H1 (cell line): ENCODE results near the gene HOXB6. TPM values are rescaled to one million over a fixed set of nuclear protein-coding genes. Genes with fewer than 3 reads are reported as not detected.

Experiments used
- CTCF ChIA-PET: fragments of 300-600 bp; sonication (Branson Sonifier 250); formaldehyde crosslinking; loops from one replicate; lab custom pipeline; 2021; ENCODE audit not compliant: partially characterized antibody; lab: Charles Lee
- POLR2A ChIA-PET: fragments of 300-600 bp; sonication (Branson Sonifier 250); formaldehyde crosslinking; loops from one replicate; lab custom pipeline; 2021; ENCODE audit warnings: inconsistent platforms; ENCODE audit not compliant: partially characterized antibody; lab: Charles Lee
- DNase-seq, 2 experiments: peaks; one replicate each; pipeline versions ENCODE4 v3.0.0 to v3.0.0-alpha.2; 2010 to 2022; ENCODE audit warnings: low spot score in 2 of 2, low read depth in 1 of 2, mixed read lengths in 1 of 2
- FAIRE-seq: peaks from 2 replicates; lab custom pipeline; 2011; peaks lifted over from hg19 to GRCh38; lab: Jason Lieb, UNC
- H2AFZ ChIP-seq: 2 replicates; pipeline ENCODE4 v1.8.1; 2012; ENCODE audit warnings: low read length, inconsistent platforms
- H2AK5ac ChIP-seq: 2 replicates; pipeline ENCODE4 v1.6.1; 2013; ENCODE audit warnings: low read depth, low read length
- H2BK120ac ChIP-seq: replicated peaks from 2 replicates; pipeline ENCODE3; 2013; ENCODE audit warnings: low read depth, low read length, inconsistent platforms
- H2BK12ac ChIP-seq: 2 replicates; pipeline ENCODE4 v1.6.1; 2013; ENCODE audit warnings: low read depth, low read length
- H2BK15ac ChIP-seq: 2 replicates; pipeline ENCODE4 v1.6.1; 2013; ENCODE audit warnings: low read length
- H2BK20ac ChIP-seq: 2 replicates; pipeline ENCODE4 v1.6.1; 2013; ENCODE audit warnings: low read length
- H2BK5ac ChIP-seq: 2 replicates; pipeline ENCODE4 v1.6.1; 2013; ENCODE audit warnings: low read depth, low read length
- H3K14ac ChIP-seq: 2 replicates; pipeline ENCODE4 v1.6.1; 2013; ENCODE audit warnings: inconsistent platforms; ENCODE audit not compliant: insufficient read length
- H3K18ac ChIP-seq: 2 replicates; pipeline ENCODE4 v1.6.1; 2013; ENCODE audit warnings: low read length; ENCODE audit errors: extremely low read depth
- H3K23ac ChIP-seq: 2 replicates; pipeline ENCODE4 v1.6.1; 2013; ENCODE audit warnings: inconsistent platforms; ENCODE audit not compliant: insufficient read length
- H3K23me2 ChIP-seq: 2 replicates; pipeline ENCODE4 v1.6.1; 2013; ENCODE audit warnings: low read depth, low read length
- H3K27ac ChIP-seq: 2 replicates; pipeline ENCODE4 v1.6.1; 2011; ENCODE audit warnings: low read depth, low read length, inconsistent platforms
- H3K27me3 ChIP-seq, 4 experiments: replicated peaks in 1 of 4; 1 replicate in 1 of 4; 2 replicates in 3 of 4; pipeline versions ENCODE4 v1.6.1 to v1.8.1; 2011 to 2013; ENCODE audit warnings: low read length in 3 of 4, mild to moderate bottlenecking in 3 of 4, inconsistent platforms in 2 of 4, mixed read lengths in 2 of 4, moderate library complexity in 1 of 4; ENCODE audit not compliant: control insufficient read depth in 3 of 4, insufficient read depth in 3 of 4; ENCODE audit errors: extremely low read depth in 1 of 4
- H3K36me3 ChIP-seq, 4 experiments: 2 replicates each; pipeline versions ENCODE4 v1.6.1 to v1.8.1; 2011 to 2013; ENCODE audit warnings: mild to moderate bottlenecking in 4 of 4, low read length in 3 of 4, moderate library complexity in 2 of 4, control low read depth in 1 of 4, inconsistent platforms in 1 of 4; ENCODE audit not compliant: insufficient read depth in 4 of 4, control insufficient read depth in 2 of 4
- H3K4ac ChIP-seq: replicated peaks from 2 replicates; pipeline ENCODE3; 2013; ENCODE audit warnings: low read length, low read depth, mixed read lengths, inconsistent platforms; ENCODE audit not compliant: insufficient read length
- H3K4me1 ChIP-seq, 4 experiments: replicated peaks in 1 of 4; 1 replicate in 1 of 4; 2 replicates in 3 of 4; pipeline versions ENCODE4 v1.6.1 to v1.8.1; 2011 to 2013; ENCODE audit warnings: low read length in 3 of 4, inconsistent platforms in 2 of 4, mixed read lengths in 1 of 4; ENCODE audit not compliant: insufficient read depth in 4 of 4, control insufficient read depth in 3 of 4
- H3K4me2 ChIP-seq, 2 experiments: 2 replicates each; pipeline versions ENCODE4 v1.6.1 to v1.8.1; 2011 to 2013; ENCODE audit warnings: low read depth in 2 of 2, low read length in 2 of 2, control low read depth in 1 of 2, inconsistent platforms in 1 of 2, mild to moderate bottlenecking in 1 of 2; ENCODE audit not compliant: insufficient read depth in 1 of 2
- H3K4me3 ChIP-seq, 4 experiments: fragments of 200-600, 300-600 bp in 1 of 4; sonication (generic), shearing (Covaris generic), sonication (Bioruptor Twin) in 1 of 4; 2 replicates each; pipeline versions ENCODE4 v1.5.1 to v1.8.1; 2011 to 2016; ENCODE audit warnings: low read length in 4 of 4, low read depth in 3 of 4, control low read depth in 2 of 4, inconsistent platforms in 2 of 4, mild to moderate bottlenecking in 2 of 4, mixed read lengths in 1 of 4, moderate library complexity in 1 of 4; ENCODE audit not compliant: insufficient read depth in 2 of 4; ENCODE audit errors: extremely low read depth in 1 of 4
- H3K56ac ChIP-seq: replicated peaks from 2 replicates; pipeline ENCODE3; 2013; ENCODE audit warnings: low read depth, mild to moderate bottlenecking, mixed read lengths, low read length, inconsistent platforms; ENCODE audit not compliant: insufficient read length
- H3K79me1 ChIP-seq: 2 replicates; pipeline ENCODE4 v1.6.1; 2013; ENCODE audit warnings: low read depth, low read length, control low read depth
- H3K79me2 ChIP-seq, 2 experiments: 2 replicates each; pipeline versions ENCODE4 v1.6.1 to v1.8.1; 2012 to 2013; ENCODE audit warnings: low read length in 2 of 2, mild to moderate bottlenecking in 2 of 2, inconsistent platforms in 1 of 2; ENCODE audit not compliant: insufficient read depth in 2 of 2, control insufficient read depth in 1 of 2
- H3K9ac ChIP-seq, 4 experiments: replicated peaks in 1 of 4; 1 replicate in 1 of 4; 2 replicates in 3 of 4; pipeline versions ENCODE4 v1.6.1 to v1.8.1; 2011 to 2013; ENCODE audit warnings: low read depth in 3 of 4, low read length in 3 of 4, control low read depth in 2 of 4, mild to moderate bottlenecking in 2 of 4, moderate library complexity in 2 of 4, inconsistent platforms in 1 of 4; ENCODE audit errors: extremely low read depth in 1 of 4
- H3K9me3 ChIP-seq, 2 experiments: 2 replicates each; pipeline versions ENCODE4 v1.6.1 to v1.8.1; 2012 to 2013; ENCODE audit warnings: mild to moderate bottlenecking in 2 of 2, moderate library complexity in 2 of 2, control low read depth in 1 of 2, inconsistent platforms in 1 of 2, low read depth in 1 of 2, low read length in 1 of 2, mixed read lengths in 1 of 2; ENCODE audit not compliant: insufficient read depth in 2 of 2
- H4K20me1 ChIP-seq, 2 experiments: replicated peaks in 1 of 2; 2 replicates each; pipeline versions ENCODE3 to v1.8.1; 2011 to 2013; ENCODE audit warnings: inconsistent platforms in 2 of 2, low read length in 2 of 2, mild to moderate bottlenecking in 1 of 2; ENCODE audit not compliant: insufficient read depth in 2 of 2, control insufficient read depth in 1 of 2
- H4K5ac ChIP-seq: 2 replicates; pipeline ENCODE4 v1.6.1; 2013; ENCODE audit warnings: low read length, low read depth, mixed read lengths, inconsistent platforms; ENCODE audit not compliant: insufficient read length
- H4K8ac ChIP-seq: 2 replicates; pipeline ENCODE4 v1.8.0; 2013; ENCODE audit warnings: mild to moderate bottlenecking, moderate library complexity, low read length, inconsistent platforms; ENCODE audit not compliant: insufficient read depth; ENCODE audit errors: extremely low read depth
- H4K91ac ChIP-seq: replicated peaks from 2 replicates; pipeline ENCODE3; 2013; ENCODE audit warnings: low read length, mixed read lengths, inconsistent platforms; ENCODE audit not compliant: insufficient read length
- CBX8 ChIP-seq: fragments of 300-800, 300-1000 bp; sonication (generic); IDR thresholded peaks from 2 replicates; pipeline ENCODE4 v1.7.1; 2016; ENCODE audit warnings: low read depth, low read length, borderline replicate concordance
- CTBP2 ChIP-seq: IDR thresholded peaks from 2 replicates; pipeline ENCODE4 v1.7.0; 2011; ENCODE audit warnings: borderline replicate concordance, mild to moderate bottlenecking, moderate library complexity, mixed read lengths, low read length; ENCODE audit not compliant: insufficient read depth, insufficient read length
- CTCF ChIP-seq, 3 experiments: IDR thresholded peaks; 1 replicate in 2 of 3; 2 replicates in 1 of 3; pipeline versions ENCODE4 v1.5.1 to v1.6.1; 2011; ENCODE audit warnings: low read length in 3 of 3, mild to moderate bottlenecking in 3 of 3, inconsistent platforms in 2 of 3, low read depth in 1 of 3, moderate library complexity in 1 of 3; ENCODE audit not compliant: insufficient read depth in 1 of 3; ENCODE audit errors: control extremely low read depth in 1 of 3
- EZH2 ChIP-seq: fragments of 200-600 bp; sonication (generic); IDR thresholded peaks from 2 replicates; pipeline ENCODE4 v1.7.1; 2012; ENCODE audit warnings: low read depth, mild to moderate bottlenecking, moderate library complexity, low read length, inconsistent platforms; ENCODE audit not compliant: severe bottlenecking
- GABPA ChIP-seq: IDR thresholded peaks from 2 replicates; pipeline ENCODE4 v1.6.1; 2011; ENCODE audit warnings: mild to moderate bottlenecking, low read length, moderate library complexity, borderline replicate concordance; ENCODE audit not compliant: insufficient read depth
- JUND ChIP-seq: IDR thresholded peaks from 2 replicates; pipeline ENCODE4 v1.6.1; 2011; ENCODE audit warnings: mild to moderate bottlenecking, improper control_type of control experiment, low read length
- NRF1 ChIP-seq: IDR thresholded peaks from 2 replicates; pipeline ENCODE4 v1.6.1; 2011; ENCODE audit warnings: mild to moderate bottlenecking, low read depth, low read length, improper control_type of control experiment
- TCF12 ChIP-seq: IDR thresholded peaks from 2 replicates; pipeline ENCODE4 v1.6.1; 2011; ENCODE audit warnings: low read depth, mild to moderate bottlenecking, low read length
- YY1 ChIP-seq: IDR thresholded peaks from 2 replicates; pipeline ENCODE4 v1.6.1; 2011; ENCODE audit warnings: low read depth, mild to moderate bottlenecking, low read length
- WGBS, 2 experiments: shearing (Covaris generic) in 1 of 2; methylation state at CpG; one replicate each; pipeline versions ENCODE4 v1.1.6 to v1.1.7; 2013 to 2015; ENCODE audit warnings: low lambda C conversion rate in 2 of 2, mixed read lengths in 2 of 2, inconsistent platforms in 1 of 2, low coverage in 1 of 2, missing lambda C conversion rate in 1 of 2; ENCODE audit not compliant: insufficient replicate concordance in 2 of 2, insufficient coverage in 1 of 2, insufficient read length in 1 of 2; ENCODE audit errors: extremely low coverage in 1 of 2, missing lambda C conversion rate in 1 of 2; 5-methylcytosine and 5-hydroxymethylcytosine counted together
- polyA plus RNA-seq, 7 experiments: library from polyadenylated mRNA; depleted of rRNA in 3 of 7; stranded (reverse) in 5 of 7; unstranded in 2 of 7; fragments of >200 nt in 5 of 7; fragments of 200-250 nt in 2 of 7; gene quantifications; 1 replicate in 5 of 7; 2 replicates in 1 of 7; 4 replicates in 1 of 7; pipeline versions ENCODE4 v1.2.1 to v1.2.3, GENCODE V29; 2011 to 2013; ENCODE audit warnings: missing spikeins in 2 of 7, mixed read lengths in 2 of 7
- total RNA-seq: library from RNA; stranded (reverse); fragmentation: NEBNext Ultra II Directional; extraction: Animal tissue kit (Norgen Biotek cat#: 25700); gene quantifications from 2 replicates; pipeline ENCODE4 v1.2.1, GENCODE V29; 2021

Gene HOXB6
- total and polyA plus RNA-seq, 2 of the 8 experiments (the other 6 are each of a cell fraction or from before 2014, with no cell fraction given) = not detected

DNA sequence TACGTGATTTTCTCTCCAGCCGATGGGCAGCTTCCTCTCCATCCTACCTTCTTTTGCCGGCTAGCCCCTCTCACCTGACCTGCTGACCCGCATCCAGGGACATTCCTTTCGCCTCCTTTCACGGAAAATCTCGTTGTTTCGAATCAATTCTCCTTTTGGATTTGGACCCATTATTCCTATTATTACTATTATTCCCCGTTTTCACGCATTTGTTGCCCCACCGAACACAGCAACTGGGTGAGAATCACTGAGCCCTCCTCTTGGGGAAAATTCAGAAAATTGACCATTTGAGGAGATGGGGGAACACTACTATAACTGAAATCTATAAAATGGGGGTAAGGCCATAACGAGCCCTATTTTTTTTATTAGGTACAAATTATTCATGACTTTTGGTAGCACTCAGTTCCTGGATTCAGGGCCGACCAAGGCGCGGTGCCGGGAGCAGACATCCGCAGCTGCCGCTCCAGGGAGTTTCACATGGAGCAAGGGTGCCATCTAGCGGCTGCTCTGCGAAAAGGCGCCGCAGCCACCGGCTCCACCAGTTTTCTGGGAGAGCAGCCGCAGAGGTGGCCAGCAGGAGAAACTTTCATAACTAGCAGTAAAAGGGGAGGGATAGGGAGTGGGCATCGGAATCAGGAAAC is 13.6 kb upstream of the HOXB6 start:
- H4K8ac ChIP-seq = no peak overlapping the region
- no peak overlapping the region for H3K14ac ChIP-seq
- no peak overlapping the region for H3K4ac ChIP-seq
- H2BK12ac ChIP-seq = no peak overlapping the region
- no peaks in the 10 kb centered on the region; the same call in 1 of the 2 replicates for H3K23me2 ChIP-seq
- no peak overlapping the region for H2BK15ac ChIP-seq
- H3K9ac ChIP-seq = no peak overlapping the region
- H2BK5ac ChIP-seq = no peak overlapping the region
- H3K56ac ChIP-seq = no peak overlapping the region
- ChIA-PET CTCF (interaction anchor here (0.5 to 5.4 kb wide), 50 partner anchors 9 to 600 kb away, joined by 3 to 30 read pairs (median 4); partner anchors contain the start of genes HOXB3, HOXB5 and HOXB9), POLR2A (no interaction called here)
- no peak overlapping the region for H3K23ac ChIP-seq
- peaks cover 0 to 3% (median 3%) of the 10 kb centered on the region in 4 experiments; a peak in 5 of 7 replicates for H3K4me1 ChIP-seq
- peaks cover 97 to 100% (median 99%) of the 10 kb centered on the region in 4 experiments for H3K27me3 ChIP-seq
- H4K5ac ChIP-seq = no peak overlapping the region
- H2AFZ ChIP-seq = no peak overlapping the region
- no peak overlapping the region for H3K4me2 ChIP-seq
- H3K4me3 ChIP-seq = peak overlapping the region in 1 of 4 experiments; percentile 19; a peak in 1 of 8 replicates
- no peak overlapping the region for H3K27ac ChIP-seq
- DNase-seq (peak in 1 of 2 experiments; percentile 95), FAIRE-seq (peak; percentile 42)
- H3K79me2 ChIP-seq = no peaks in the 10 kb centered on the region
- H3K9me3 ChIP-seq = no peaks in the 10 kb centered on the region; a peak in 1 of 4 replicates
- no peak overlapping the region for H3K18ac ChIP-seq
- no peak overlapping the region for H4K91ac ChIP-seq
- H2BK120ac ChIP-seq = no peak overlapping the region
- 10% methylated on average over 25 of the region's 25 CpGs; no CpG with 5 or more reads in 1 of the 2 experiments for WGBS, 2 experiments
- H4K20me1 ChIP-seq = peaks cover 29 to 46% of the 10 kb centered on the region in 2 experiments
- no peak overlapping the region for H2BK20ac ChIP-seq
- H2AK5ac ChIP-seq = no peak overlapping the region
- peaks cover 0 to 14% (median 0%) of the 10 kb centered on the region in 4 experiments; a peak in 1 of 8 replicates for H3K36me3 ChIP-seq
- H3K79me1 ChIP-seq = no peaks in the 10 kb centered on the region
- TF ChIP-seq EZH2 (peak; percentile 67), CTCF (IDR thresholded peaks at IDR 0.05; ENCODE audit: control extremely low read depth in 1 of 3, insufficient read depth in 1 of 3, low read depth in 1 of 3, low read length in 3 of 3) (peak; percentile 77 to 95 (median 82)), GABPA (no peak), TCF12 (0 out of 2 replicates have a peak, but pooled peaks have one; percentile 63), NRF1 (no peak), YY1 (no peak), CBX8 (no peak; the same call in 1 of the 2 replicates), JUND (peak; percentile 12; the same call in 1 of the 2 replicates), CTBP2 (no peak)
